ENCODE data around the gene GLI3.

GLI3 gene

DNA sequence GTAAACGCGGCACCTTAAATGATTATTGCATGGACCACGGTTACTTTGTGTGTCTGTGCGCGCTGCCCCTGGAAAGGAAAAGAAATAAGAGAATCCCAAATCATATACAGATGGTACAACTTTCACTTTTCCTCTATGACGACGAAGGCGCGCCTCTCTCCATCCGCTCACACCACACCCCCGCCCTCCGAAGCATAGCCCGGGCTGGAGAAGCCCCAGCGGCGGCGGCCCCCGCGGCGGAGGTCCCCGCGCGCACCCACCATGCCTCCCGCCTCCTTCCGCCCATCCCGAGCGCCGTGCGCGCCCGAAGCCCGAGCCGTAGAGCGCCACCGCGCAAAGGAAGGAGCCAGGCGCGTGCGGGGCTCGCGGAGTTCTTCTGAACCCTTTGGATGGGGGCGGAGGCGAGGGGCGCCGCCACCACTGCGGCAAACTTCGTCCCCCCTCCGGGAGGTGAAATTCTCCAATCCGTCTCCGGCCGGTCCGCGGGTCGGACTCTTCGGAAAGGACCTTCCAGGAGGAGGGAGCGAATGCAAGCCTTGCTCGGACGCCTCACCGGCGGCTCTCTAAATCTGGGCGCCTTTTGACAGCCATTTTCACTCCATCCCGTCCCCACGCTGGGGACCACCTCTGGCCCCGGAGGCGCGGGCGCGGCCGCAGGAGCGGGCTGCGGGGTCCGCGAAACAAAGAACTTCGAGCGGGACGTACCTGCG lies 588 bp downstream of the GLI3 start:
- DNase-seq (ENCODE audit: low read depth in 2 of 3, low spot score in 1 of 3), result no peak

DNA sequence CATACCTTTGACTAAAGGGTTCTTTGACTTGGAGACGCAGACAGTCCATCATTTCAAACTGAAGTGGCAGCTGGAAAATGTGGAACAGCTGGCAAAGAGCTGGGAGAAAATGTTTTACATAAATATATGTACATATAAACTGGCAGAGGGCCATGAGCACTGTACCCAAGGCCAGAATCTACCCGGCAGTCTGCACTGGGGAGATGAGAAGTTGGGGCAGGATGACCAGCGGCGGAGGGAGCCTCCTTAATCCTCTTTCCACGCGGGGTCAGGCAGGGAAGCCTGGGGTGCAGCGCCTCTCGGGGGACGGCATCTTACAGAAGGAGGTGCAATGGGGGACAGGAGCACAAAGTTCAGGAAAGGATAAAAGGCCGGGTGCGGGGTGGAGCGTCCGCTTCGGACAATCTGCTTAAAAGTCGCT lies 1.3 kb downstream of the GLI3 start:
- no peak for DNase-seq (ENCODE audit: low read depth in 2 of 3, low spot score in 1 of 3)

DNA sequence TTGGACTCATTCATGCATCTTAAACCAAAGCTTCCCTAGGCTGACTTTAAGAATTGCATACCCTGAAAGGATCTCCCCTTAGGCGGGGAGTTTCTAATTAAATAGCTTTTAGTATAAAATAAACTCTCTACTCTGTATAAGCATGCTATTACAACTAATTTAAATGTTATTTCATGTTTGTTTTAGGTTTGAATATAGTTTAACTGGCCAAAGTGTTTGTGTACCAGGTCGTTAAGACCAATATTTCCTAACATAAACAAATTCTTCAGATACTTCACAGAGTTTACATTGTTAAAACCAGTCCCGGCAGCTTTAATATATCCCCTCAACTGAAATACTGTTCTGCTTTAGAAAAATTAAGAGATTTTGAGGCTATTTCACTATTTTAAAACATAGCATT lies 2.3 kb downstream of the GLI3 start:
- DNase-seq (ENCODE audit: low read depth in 2 of 3, low spot score in 1 of 3), result no peak

DNA sequence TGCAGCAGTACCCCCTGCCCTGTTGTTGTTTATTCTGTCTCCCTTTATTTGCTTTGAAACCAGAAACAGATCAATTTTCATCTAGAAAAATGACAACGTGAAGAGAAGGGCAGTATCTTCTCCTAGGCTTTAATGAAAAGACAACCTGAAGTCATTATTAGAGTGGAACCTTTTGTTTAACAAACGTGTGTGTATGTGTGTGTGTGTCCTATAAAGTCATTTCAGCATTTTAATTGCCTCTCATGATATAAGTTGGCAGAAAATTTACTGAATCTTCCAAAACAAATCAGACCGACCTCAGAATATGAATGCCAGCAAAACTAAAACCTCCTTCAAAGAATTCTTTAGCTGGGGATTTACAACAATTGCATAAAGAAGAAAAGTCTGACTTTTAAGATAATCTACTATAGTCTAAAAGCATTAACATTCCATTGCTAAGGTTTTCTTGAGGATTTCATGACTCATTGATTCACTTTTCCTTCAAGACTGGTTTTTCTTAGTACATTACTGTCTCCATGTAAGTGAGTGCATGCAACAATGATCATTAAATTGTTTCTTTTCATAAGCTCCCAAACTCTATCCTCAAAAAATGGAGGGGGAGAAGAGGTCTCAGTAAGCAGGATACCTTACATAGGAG lies 3.2 kb downstream of the GLI3 start:
- no peak for DNase-seq (ENCODE audit: low read depth in 2 of 3, low spot score in 1 of 3)

DNA sequence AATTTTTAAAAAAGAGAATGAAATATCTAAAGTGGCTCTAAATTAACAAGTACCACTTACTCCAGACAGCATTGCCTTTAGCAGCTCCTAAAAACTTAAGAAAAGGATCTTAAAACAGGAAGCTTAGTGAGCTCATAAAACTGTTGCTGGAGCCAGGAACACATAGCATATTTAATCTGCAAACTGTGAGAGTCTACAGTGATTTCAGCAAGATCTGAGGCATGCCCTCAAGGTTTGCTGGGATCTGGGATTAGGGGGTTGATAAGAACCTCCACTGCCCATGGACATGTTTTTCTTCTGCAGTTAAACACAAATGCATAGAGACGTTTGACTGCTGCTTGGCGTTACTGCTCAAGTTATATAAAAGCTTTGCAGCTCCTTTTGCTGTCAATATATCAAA lies 3.8 kb downstream of the GLI3 start:
- no peak for DNase-seq (ENCODE audit: low read depth in 2 of 3, low spot score in 1 of 3)

DNA sequence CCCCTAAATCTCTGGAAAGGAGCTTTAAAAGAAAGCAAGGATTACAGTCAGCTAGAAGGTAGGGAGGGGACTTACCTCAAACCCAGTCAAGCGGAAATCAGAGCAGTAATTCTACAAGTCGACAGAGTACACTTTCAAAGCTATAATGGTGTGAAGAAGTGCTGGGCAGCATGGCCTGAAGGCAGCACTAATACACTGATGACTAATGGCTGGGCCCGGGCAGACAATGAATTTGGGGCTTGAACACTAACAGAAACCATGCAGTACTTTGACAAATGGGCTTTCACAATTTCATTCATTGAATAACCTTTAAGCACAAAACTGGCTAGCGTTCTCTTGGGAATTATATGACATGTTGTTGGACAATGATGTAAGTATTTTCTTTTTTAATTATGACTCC lies 4.7 kb downstream of the GLI3 start:
- DNase-seq (ENCODE audit: low read depth in 2 of 3, low spot score in 1 of 3), result no peak

DNA sequence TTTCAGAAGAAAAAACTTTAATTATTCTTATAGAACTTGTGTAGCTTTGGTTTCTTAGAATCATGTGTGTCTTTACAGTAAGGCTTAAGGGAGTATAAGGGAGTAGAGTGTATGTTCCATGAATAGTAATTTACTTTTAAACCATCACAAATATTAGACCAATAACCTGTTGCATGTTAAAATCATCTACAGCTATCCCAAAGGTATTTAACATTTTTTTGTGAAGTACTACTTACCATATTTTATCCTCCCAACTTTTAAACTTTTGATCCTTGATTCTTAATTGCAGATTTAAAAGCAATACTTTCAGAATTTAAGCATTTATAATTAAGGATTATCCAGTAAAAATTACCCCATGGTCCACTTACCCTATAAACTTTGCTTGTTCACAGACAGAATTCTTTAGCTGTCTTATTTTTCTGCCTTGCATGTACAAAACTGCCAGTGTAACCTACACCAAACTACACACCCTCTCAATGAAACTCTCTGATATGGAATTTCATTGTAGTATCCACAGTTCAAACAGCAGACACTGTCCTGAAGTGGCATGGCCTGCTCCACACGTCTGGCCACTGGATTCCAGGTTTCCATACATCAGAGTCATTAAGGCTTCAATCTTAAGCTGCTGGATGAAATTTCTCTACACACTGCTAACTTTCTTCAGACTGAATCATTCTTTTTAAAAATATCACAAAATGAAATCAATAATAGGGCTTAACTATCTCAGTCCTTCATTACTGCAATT lies 5.8 kb downstream of the GLI3 start:
- no peak for DNase-seq (ENCODE audit: low read depth in 2 of 3, low spot score in 1 of 3)

DNA sequence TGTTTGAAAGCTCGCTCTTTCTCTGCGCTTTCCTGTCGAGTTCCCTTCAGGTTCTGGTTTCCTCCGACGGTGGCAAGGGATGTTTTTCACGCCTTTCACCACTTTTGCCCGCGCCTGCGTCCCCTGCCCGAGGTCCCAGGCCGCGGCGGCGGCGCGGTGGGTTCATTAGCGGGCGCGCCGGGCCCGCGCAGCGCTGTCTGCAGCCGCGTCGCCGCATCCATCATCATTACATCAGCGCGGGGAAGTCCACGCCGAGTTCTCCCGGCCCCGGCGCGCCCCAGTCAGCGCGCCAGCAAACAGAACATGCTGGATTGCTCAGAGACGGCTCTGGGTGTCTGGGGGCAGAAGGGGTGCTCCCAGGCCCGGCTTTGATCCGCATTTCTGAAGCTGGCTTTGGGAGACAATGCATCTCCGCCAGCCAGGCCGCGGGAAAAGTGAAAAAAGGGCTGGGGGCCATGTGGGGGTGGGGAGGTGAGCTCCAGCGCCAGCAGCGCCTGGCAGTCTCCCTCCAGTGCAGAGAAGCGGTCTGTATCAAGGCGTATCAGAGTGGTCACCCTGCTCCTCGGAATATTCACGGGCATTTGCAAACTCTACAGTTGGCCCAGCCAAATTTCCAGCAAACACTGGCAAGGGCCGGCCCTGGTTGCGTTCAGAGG lies 8.9 kb downstream of the GLI3 start:
- no peak for DNase-seq (ENCODE audit: low read depth in 2 of 3, low spot score in 1 of 3)

DNA sequence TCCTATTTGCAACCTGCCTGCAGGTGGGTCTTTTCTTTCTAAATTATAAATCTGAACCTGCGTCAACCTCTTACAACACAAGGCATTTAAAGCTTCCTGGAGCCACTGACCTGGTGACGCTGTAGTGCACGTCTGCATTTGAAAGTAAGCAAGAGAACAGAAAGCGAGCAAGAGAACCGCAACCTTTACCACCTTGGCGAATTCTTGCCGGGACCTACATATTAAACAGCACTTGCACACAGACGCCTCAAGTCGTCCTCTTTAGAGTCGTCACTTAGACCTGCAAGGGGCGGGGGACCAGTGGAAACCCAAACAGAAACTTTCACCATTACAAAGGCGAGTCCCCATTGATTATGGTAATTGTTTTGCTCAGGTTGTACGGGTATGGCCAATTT lies 9.5 kb downstream of the GLI3 start:
- peak in 1 of 3 donors; percentile 13 for DNase-seq (ENCODE audit: low read depth in 2 of 3, low spot score in 1 of 3)

DNA sequence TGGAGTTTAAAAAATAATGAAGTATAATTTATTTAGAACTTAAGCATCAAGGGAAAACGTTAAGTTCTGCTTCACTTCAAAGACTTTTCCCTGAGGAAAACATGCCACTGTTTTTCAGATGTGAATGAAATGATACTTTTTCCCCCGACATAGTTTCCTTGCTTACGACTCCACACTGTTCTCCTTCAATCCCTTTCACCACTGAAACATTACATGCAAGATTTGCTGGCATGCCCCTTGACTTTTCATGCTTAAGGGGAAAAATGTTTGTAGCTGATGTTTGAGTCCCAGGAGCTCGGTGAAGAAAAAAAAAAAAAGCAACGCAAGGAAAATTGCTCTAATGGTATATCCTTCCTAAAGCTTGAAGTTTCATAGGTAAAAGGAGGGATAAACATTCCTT lies 10.0 kb downstream of the GLI3 start:
- DNase-seq (ENCODE audit: low read depth in 2 of 3, low spot score in 1 of 3), result no peak

DNA sequence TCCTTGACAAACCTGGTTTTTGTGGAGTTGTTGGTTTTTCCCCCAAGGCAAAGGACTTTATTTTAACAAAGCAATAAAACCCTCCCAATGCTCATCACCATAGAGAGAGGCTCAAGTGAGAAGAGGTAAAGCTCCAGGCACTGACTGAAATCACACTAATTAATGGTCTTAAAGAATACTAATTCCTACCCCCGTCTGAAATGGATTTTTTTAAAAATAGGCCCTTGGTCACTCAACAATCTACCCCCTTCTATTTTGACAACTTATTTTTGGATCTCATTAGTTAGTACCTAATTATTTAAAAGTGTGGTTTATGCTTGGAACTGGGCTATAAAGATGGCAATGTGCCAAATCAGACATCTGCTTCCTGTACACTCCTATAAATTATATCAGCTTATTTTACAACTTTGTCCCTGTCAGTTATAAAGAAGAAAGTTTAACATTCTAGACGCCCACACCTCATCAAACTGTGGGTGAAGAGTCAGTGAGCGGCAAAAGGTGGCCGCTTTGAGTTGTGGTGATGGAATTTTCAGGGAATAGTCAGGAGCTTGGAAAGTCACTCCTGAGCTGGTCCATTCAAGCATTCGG lies 10.6 kb downstream of the GLI3 start:
- no peak for DNase-seq (ENCODE audit: low read depth in 2 of 3, low spot score in 1 of 3)

DNA sequence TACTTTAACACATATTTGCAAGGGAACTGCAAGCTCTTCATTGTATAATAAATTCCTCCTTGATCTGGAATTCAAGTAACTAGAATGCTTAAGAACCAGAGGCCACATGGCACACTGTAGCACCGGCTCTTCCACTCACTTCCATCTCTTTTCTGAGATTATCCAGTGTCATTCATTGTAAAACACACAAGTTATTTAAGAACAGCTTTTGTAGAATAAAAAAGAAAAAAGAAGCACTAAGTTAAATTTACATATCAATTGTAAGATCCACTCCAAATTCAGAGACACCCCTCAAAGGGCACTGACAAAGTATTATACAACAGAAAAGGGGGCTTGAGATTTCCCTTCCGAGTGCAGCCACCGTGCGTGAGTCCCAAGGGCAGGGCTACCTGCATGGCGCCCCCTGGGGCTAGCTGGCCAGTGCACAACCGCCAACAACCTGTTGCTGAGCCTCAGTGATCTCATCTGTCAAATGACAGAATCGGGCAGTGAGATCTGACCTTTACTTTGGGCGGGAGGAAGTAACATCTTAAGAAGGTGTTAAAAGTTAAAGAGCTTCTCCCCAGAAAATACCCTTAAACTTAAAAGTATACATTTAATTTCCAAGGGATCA lies 12.5 kb downstream of the GLI3 start:
- no peak for DNase-seq (ENCODE audit: low read depth in 2 of 3, low spot score in 1 of 3)

DNA sequence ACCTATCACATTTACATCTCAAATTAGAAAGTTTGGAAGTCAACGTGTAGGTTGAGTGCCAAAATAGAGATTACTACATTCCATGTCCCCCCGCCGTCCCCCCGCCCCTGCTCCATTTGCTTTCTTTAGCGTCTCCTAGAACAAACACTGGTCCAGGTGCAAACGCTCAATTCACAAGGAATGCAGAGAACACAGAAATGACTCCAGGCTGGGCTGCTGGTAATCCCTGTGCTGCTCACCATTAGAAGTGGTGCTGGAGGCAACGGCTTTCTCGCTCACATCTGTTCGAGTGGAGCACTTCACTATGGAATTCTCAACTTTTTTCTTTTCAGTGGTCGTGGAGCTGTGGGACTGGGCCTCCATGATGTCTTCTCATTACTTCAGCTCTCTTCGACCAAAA lies 14.1 kb downstream of the GLI3 start:
- no peak for DNase-seq (ENCODE audit: low read depth in 2 of 3, low spot score in 1 of 3)

DNA sequence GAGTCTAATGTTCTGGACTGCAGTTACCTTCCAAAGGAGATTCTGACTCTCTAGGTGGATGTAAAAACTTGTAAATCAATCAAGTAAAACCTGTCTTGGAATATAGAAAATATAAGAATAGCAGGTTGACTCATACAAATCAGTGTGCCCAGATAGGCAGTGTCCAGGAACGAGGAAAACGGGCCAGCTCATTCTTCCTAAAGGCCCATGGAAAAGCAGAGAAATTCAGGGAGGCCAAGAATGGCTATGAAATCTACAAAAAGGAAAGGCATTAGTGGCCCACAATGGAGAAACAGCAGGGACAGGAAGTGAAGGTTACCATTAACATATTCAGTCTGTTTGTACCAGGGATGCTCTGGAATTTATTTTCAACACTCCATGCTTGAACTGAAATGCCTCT lies 14.9 kb downstream of the GLI3 start:
- no peak for DNase-seq (ENCODE audit: low read depth in 2 of 3, low spot score in 1 of 3)

DNA sequence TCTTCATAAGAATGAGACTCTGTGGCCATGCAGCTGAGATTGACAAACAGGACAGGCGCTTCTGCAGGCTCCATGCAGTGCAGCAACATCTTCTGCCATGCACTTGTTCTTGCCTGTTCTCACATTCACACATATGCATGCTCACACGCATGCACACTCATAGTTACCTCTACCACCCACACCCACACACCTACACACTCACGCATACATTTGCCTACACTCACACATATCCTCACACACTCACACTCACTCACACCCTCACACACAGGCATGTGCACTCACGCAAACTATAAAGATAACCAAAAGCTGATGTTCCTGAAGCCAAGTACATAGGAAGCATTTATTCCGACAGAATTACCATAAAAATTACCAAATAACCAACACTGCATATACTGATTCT lies 15.7 kb downstream of the GLI3 start:
- no peak for DNase-seq (ENCODE audit: low read depth in 2 of 3, low spot score in 1 of 3)

DNA sequence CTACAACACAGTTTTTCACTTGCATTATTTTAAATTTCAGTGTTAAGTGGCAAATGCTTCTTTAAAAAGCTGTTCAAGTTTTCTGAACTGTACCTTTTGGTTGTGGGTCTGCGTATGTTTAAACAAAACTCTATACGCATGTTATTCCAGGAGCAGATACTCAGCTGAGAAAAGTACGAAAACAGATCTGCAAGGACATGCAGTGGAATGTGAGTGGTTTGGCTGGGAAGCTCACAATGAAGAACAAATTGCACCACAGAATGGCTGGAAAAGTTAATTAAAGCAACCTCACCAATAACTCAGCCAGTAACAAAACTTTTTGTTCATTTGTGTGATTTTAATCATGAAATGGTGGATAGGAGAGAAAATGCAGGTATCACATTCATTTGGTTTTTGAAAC lies 17.6 kb downstream of the GLI3 start:
- DNase-seq (ENCODE audit: low read depth in 2 of 3, low spot score in 1 of 3), result no peak

DNA sequence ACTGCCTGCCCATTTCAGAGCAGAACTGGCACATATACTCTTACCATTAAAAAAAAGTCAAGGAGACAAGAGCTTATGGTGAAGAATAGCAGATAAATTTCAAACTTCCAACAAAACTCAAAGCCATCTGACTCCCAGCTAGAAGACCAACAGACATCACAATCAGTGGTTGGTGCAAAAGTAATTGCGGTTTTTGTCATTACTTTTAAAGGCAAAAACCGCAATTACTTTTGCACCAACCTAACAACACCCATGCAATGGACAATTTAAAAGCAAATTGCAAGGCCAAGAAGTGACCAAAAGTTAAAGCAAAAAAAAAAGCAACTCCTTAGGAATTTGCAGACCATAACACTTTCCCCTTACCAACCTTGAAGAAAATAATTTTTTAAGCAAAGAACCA lies 18.8 kb downstream of the GLI3 start:
- no peak for DNase-seq (ENCODE audit: low read depth in 2 of 3, low spot score in 1 of 3)

DNA sequence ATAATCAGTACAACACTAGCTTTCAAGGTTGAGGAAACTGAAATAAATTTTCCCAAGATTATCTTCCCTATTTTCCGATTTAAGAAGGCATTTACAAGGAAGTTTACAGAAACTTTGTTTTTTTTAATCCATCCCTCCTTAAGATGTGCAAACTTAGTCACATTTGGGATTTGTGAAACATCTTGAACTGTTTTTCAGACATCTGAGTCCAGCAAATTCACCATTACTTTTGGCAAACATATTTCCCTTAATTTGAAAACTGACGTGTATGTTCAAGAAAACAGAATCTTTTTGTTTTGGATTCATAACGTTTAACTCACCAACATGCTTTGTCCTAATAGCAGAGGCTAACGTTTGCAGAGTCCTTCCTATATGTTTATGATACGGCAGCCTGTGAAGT lies 19.5 kb downstream of the GLI3 start:
- no peak for DNase-seq (ENCODE audit: low read depth in 2 of 3, low spot score in 1 of 3)

DNA sequence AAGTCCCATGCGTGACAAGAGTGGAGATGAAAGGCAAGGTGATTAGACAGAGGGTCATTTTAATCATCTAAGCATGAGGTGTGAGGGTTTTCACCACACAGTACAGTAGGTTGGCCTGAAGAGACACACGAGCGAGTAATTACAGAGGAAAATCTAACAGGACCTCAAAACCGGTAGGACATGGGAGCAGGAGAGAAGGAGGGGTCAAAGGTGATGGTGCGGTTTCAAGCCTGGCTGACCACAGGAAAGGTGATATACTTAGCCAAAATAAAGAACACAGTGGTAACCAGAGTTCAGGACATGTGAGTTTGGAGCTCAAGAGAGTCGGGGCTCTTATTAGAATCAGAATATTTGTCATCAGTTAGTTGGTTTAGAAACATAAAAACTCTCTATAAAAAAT lies 20.0 kb downstream of the GLI3 start:
- no peak for DNase-seq (ENCODE audit: low read depth in 2 of 3, low spot score in 1 of 3)

DNA sequence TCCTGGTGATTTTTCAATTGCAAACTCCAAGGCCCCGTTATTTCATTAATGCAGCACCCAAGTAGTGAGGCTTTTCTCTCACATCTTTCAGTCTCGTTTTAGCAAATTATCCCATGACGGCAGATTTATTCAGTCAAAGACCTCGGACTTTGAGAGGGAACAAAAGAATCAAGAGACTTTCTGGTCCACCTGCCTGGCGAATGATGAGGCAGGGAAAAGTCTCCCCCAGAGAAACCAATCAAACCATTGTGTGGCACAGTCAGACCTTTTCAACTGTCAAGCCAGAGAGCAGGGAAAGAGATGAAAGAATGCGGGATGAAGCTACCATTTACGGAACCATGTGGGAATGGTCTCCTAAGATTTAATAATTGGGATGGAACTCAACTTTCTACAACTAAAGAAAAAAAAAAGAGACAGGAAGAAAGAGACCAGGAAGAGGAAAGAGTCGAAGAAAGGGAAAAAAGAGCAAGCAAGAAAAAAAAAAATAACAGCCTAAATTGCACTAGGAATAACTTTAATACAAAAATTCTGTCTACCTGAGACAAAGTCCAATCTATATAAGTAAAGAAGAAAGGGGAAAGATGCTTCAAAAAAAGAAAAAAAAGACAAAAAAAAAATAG lies 22.8 kb downstream of the GLI3 start:
- DNase-seq (ENCODE audit: low read depth in 2 of 3, low spot score in 1 of 3), result no peak

DNA sequence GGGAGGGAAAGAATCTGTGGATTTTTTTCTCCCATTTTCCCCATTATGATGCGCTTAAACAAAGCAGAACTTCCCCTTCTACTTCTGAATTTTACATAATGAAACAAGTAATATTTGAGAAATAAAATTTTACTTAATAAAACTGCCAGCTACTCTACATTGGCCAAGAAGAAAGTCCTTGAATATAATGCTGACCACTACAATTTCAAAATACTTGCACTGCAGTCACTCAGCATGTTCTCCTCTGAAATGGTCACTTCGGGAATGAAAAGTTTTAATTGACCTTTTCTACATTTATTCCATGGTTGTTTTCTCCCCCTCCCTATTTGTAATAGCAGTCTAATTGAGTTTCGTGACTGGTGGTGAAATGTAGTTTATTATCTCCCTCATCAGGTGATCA lies 23.9 kb downstream of the GLI3 start:
- DNase-seq (ENCODE audit: low read depth in 2 of 3, low spot score in 1 of 3), result no peak
